ENCODE measurements around the gene UST.
"Not testable (repeated sequence)": the region's sequence is repeated elsewhere in the genome, so short reads cannot be mapped to it uniquely, and the experiment has no call there.

Gene UST

DNA sequence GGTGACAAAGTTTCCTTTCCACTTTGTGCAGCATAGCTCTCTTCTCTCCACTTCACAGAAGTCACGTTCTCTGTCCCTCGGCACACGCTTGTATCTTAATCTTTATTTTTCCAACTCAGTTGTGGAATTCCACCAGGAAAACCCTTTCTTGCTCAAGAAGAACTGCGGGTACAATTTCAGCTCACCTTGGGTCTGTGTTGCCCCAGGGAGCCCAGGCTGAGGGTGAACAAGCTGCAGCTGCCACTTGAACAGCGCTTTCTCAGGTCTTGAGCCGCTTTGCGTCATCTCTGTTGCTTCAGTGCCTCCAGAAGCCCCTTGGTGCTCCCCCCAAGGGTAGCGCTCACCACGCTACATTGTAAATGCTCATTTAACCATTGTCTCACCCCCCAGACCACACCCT lies 341.5 kb downstream of the UST start:
- DNase-seq (ENCODE audit: low read depth): no peak

DNA sequence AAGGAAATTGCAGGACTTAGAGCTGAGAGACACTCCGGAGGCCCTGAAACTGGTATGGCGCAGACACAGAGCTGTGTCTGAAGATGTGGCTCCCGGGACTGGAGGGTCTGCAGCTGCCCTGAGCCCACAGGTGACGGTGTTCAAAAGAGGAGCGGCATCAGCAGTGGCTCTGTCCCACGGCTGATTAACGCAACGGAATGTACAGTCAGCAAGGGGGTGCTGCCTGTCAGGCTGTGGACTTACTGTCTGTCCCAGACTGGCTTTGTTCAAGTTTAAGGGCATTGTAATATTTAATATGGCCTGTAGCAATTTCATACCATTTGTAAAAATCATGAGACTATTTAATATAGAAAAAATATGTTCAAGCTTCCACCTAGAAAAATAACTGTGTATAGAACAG lies 342.7 kb downstream of the UST start:
- no peak for DNase-seq (ENCODE audit: low read depth)

DNA sequence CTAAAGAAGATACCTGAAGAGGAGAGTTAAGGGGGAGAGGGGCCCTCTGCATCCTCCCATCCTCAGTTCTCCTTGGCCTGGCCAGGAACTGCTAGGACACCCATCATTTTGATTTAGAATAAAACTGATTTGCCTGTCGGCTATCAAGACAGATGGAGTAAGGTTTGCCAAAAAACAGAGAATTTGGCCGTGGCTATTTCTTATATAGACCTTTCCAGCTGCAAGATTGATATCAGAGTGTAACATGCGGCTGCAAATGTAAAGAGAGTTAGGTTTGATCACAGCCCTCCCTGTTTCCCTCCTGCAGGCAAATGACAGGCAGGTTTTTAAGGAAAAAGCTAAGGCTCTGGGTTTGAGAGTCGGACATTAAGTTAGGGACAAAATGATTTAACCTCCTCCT lies 344.1 kb downstream of the UST start:
- DNase-seq (ENCODE audit: low read depth): no peak

DNA sequence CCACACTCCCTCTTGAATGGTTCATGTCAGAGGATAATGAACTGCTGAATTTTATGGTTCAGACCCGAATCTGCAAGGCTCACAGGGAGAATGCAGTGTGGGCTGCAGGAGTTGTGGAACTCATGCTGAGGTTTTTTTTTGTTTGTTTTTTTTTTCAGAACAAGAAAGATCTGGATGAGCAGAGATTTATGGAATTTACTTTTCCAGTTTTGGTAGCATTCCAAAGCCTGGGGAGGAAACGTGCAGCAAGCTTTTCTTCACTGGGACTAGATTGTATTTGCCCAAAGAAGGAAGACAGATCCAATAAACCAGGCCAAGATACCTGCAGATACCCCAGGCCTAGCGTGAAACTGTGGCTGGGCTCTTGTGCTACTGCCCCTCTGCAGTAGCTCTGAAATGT lies 346.8 kb downstream of the UST start:
- DNase-seq (ENCODE audit: low read depth): no peak

DNA sequence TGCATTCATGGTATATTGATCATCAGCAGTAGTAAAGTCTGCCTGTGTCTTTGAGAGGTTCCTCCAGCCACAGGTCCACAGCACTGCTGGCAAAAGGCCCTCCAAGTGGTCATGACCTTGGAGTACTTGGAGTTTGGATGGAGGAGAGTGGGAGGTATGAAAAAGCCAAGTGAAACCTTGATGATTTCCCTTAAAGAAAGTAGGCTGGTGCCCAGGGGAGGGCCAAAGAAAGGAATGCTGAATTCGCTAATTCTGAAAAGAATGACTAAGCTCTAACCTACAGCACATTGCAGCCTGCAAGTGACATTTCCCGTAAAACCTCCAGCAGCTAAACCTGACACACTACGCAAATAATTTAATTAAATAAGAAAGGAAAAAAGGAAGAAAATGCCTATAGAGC lies 347.3 kb downstream of the UST start:
- DNase-seq (ENCODE audit: low read depth): no peak

DNA sequence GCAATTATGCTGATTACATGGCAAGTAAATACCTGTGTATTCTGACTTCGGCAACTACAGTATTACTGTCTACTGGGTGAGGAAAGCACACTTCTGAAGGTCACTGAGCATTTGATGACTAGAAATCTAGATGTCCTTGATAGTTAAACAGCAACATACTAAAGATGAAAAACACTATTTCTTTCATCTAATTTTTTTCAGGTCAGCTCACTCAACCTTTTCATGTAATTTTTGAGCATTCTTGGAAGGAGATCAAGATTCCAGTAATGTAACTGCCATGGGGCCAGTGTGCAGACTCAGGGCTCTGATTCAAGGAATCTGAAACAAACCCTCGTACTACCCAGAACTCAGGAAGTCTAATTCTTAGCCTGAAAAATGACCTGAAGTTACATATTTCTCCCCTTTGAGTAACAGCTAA lies 348.1 kb downstream of the UST start:
- DNase-seq (ENCODE audit: low read depth): no peak

DNA sequence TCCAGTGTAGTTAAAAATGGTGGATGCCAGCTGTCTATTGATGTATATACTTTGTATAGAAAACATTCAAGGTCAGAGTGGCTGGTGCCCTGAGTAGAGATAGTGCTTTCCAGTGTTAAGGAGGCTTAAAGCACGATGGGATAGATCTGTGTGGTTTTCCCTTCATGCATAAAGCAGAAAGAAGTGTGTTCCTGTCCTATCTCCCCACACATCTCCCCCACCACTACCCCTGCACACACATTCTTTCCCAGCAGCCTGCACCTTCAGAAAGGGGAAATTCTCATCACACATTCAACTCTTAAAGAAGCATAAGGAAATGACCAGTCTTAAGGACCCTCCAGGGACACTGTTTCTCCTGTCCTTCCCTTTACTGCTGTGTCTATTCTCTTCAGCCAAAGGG lies 349.0 kb downstream of the UST start:
- DNase-seq (ENCODE audit: low read depth): no peak

DNA sequence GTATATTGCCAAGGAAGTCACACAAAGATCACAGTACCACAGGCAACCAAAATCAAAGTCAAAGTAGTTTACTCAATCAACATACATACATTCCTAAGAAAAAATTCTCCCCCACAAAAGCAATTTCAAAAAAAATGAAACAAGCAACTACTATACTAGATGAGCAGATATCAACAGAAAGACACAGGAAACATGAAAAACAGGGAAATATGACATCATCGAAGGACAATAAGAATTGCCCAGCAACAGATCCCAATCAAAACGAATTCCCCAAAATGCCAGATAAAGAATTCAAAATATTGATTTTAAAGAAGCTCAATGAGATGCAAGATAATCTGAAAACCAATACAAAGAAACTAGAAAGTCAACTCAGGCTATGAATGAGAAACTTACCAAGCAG lies 351.0 kb downstream of the UST start:
- no peak for DNase-seq (ENCODE audit: low read depth)

DNA sequence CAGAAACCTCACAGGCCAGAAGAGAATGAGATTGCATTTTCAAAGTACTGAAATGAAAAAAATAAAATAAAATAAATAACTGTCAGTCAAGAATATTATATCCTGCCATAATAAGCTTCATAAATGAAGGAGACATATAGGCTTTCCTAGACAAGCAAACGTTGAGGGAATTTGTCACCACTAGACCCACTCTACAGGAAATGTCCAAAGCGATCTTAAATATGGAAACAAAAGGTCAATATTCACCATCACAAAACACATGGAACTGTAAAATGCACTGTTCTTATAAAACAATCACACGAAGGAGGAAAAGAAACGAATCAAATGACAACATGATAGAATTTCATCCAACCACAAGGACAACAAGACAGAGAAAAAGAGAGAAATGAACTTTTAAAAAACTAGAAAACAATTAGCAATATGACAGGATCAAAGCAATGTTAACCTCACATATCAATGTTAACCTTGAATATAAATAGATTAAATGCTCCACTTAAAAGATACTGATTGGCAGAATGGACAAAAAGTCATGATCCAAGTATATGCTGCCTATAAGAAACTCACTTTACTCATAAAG lies 352.0 kb downstream of the UST start:
- DNase-seq (ENCODE audit: low read depth): no peak

DNA sequence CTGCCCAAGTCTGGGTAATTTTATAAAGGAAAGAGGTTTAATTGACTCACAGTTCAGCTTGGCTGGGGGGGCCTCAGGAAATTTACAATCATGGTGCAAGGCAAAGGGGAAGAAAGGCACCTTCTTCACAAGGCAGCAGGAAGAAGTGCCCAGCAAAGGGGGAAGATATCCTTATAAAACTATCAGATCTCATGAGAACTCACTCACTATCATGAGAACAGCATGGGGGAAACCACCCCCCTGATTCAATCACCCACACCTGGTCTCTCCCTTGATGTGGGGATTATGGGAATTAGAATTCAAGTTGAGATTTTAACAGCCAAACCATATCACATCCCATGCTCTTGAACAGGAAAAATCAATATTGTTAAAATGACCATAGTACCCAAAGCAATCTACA lies 355.5 kb downstream of the UST start:
- DNase-seq (ENCODE audit: low read depth): no peak

DNA sequence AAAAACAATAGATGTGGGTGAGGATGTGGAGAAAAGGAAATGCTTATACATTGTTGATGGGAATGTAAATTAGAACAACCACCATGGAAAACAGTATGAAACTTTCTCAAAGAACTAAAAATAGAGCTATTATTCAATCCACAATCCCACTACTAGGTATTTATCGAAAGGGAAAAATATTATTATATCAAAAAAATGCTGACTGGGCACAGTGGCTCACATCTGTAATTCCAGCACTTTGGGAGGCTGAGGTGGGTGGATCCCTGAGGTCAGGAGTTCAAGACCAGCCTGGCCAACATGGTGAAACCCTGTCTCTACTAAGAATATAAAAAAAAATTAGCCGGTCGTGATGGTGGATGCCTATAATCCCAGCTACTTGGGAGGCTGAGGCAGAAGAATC lies 357.1 kb downstream of the UST start:
- not testable (repeated sequence) for DNase-seq (ENCODE audit: low read depth)

DNA sequence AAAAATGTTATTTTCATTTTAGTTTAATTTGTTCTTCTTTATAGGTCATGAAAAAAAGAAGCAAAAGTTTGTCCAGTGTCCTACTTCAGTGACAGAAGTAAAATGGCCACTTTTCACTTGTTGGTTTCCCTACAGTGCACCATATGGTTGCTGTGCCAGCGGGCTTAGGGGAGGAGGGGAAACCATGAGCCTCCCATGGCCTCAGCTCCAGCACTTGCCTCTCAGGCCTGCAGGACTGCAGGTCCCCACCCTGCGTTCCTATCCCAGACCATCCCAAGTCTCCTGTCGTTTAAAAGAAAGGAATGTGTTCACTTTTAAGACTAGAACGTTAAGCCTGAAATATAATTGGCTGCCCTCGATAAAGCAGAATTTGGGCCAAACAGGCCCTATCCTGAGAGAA lies 360.7 kb downstream of the UST start:
- no peak for DNase-seq (ENCODE audit: low read depth)

DNA sequence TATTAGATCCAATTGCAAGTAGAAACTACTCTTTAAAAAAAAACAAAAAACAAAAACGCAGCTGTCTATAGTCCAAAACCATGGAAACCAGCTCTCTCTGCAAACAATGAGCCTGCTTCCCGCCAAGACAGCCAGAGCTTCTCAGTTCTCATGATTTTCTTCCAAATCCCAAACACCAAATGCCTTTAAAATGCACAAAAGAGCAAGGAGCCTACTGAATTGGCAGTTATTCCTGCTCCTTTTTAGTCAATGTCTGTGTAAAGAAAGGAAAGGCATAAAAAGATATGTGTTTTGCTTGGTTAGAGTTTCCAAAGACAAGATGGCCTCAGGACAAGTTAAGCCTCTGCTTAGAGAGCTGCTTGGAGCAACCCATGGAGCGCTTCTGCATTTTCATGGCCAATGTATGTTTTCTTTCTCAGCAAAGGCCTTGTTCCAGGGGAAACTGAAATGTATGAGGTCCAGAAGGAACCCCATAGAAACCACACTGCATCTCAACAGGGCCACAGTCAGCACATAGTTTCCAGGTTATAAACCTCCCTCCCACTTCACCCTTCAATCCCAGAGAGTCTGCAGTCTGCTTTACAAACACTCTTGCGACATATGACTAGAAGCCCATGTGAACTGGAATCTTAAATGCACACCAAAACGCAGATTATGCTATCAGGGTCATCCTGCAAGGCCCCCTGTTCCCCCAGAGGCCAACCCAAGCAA lies 361.4 kb downstream of the UST start:
- DNase-seq (ENCODE audit: low read depth): no peak

DNA sequence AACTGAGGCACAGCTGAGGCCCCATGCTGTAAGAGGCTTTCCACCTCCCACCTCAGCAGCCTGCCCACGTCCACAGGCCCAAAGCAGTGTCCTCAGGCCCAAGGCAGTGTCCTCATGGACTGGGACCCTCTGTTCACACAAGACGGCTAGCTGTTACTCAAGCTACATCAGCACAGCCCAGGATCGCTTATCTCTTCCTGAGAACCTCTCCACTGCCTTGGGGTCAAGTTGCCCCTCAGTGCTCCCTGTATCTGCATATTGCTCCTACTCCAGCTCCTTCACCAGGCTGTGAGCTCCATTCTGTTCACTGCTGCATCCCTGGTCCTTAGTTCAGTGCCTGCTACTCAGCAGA lies 361.9 kb downstream of the UST start:
- DNase-seq (ENCODE audit: low read depth): no peak

DNA sequence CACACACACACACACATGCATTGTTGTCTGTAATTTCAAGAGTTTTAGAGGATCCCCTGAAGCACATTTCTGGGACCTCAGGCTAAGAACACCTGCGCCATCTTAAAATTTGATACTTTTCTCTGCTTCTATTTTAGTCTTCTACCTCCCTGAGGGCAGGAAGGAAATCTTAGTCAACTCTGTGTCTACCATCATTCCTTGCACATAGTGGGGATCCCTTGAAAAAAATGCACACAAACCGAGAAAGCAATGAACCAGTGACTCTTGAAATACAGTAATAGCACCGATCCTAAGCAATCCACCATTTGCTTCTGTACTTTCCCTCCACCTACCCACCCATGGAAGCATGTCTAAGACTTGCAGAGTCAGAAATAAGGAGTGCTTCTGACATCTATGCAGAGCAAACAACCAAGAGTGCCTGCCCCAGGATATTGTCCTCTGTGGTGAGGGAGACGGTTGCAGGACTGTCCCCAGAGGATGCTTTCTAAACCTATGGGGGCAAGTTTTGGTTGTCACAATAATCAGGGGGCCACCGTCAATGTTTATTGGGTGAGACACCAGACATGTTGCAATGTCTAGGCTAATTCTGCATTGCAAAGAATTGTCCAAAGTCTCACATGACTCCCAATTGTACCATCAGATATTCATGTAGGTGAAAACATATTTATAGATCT lies 362.7 kb downstream of the UST start:
- DNase-seq (ENCODE audit: low read depth): no peak

DNA sequence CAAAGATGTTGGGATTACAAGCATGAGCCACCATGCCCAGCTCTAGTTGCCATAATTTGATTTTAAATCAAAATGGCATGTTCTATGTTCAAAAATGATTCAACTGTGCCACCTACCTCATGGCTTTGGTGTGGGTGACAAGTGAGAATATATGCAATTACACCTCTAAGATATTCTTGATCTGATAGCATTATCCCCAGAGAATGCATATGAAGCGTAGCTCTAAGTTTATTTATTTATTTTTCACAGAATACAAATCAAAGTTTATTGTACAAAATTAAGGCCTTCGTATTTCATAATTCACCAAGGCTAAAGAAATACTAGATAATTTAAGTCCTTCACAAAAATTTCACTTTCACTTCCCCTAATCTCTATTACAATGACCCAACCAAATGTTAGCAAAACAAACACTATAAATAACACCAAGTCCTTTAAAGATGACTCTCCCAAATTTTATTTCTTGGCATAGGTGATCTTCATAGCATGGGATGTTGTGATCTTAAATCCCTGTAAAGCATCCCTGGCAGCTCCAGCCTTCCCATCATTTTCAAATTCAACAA lies 364.8 kb downstream of the UST start:
- no peak for DNase-seq (ENCODE audit: low read depth)

DNA sequence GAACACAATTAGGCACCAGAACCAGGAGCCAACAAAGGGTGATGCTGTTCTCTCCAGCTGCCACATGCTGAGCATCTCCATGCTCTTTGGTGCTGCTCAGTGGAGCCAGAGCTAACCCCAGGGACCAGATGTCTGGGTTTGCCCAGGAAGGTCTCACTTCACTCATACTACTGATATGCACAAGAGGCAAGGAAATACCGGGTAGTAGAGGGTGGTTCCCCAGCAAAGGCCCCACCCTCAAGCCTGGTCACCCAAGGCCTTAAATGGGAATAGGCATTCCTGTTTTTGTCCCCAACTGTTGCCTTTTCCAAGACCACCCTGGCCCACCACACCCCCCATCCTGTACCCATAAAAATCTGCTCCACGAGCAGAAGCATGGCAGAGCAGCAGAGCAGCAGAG lies 366.1 kb downstream of the UST start:
- DNase-seq (ENCODE audit: low read depth): no peak

DNA sequence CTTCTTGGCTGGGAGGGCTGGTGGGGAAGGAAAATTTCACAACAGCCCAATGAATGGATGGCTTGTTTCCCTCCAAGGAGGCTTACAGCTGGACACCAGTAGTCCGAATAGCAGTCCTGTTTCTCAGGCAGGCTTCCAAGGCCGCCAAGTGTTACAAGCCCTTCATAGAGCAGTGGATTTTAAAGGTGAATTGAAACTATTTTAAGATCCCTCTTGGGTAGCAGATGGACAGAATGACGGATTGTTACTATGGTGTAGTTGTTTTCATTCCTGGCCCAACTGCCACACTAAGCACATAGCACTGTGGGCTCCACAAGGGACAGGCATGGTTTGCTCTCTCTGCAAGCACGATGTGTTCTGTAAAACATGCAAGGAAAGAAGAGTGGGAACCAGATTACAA lies 367.3 kb downstream of the UST start:
- no peak for DNase-seq (ENCODE audit: low read depth)

DNA sequence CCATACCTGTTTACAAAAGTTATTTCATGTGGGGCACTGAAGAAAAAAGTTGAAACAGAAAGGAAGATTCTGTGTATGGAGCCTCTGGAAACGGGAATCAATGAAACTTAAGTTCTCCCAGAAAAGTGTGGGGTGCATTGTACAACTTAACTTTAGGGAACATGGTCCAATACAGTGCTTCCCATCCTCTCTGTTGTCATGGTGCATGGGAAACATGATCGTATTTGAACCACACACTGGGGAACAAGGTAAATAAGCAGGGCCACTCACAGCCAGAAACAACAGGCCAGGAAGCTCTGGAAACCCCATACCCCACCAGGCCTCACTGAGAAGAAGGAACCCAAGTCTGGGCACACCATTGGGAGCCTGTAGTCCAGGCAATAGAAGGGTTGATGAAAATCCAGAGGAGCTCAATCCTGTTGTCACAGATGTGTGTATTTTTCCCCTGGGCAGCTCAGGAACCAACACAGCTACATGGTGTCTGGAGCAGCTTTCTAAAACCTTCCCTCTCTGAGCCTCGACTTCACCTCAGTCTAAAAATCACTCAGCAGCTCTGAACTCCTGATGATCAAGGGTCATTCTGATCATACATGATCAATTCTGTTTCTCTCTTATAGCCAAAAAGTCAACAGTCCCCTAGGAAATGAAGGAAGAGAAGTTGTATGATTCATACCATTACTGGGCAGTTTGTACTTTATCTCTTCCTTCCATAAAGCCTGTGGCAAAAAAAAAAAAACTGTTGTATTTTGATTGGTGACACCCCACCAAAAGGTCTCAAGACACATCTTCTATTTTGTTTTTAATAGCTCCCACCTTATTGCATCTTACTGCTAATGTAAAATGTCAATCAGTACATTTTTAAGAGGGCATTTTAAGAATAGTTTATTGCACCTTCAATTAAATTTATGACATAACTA lies 372.2 kb downstream of the UST start:
- DNase-seq (ENCODE audit: low read depth): no peak

DNA sequence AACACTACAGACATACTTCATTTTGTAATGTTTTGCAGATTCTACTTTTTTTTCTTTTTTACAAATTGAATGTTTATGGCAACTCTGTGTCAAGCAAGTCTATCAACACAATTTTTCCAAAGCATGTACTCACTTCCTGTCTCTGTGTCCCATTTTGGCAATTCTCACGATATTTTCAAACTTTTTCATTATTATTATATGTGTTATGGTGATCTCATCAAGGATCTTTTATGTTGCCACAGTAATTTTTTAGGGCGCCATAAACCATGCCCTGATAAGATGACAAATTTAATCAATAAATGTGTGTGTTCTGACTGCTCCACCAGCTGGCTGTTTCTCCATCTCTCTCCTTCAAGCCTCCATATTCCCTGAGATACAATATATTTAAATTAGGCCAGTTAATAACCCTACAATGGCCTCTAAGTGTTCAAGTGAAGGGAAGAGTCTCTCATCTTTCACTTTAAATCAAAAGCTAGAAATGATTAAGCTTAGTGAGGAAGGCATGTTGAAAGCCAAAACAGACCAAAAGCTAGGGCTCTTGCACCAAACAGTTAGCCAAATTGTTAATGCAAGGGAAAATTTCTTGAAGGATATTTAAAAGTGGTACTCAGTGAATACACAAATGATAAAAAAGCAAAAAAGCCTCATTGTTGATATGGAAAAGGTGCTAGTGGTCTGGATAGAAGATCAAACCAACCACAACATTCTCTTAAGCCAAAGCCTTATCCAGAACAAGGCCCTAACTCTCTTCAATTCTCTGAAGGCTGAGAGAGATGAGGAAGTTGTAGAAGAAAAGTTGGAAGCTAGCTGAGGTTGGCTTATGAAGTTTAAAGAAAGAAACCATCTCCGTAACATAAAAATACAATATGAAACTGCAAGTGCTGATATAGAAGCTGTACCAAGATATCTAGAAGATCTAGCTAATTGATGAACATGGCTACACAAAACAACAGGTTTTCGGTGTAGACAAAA lies 376.3 kb downstream of the UST start:
- no peak for DNase-seq (ENCODE audit: low read depth)

DNA sequence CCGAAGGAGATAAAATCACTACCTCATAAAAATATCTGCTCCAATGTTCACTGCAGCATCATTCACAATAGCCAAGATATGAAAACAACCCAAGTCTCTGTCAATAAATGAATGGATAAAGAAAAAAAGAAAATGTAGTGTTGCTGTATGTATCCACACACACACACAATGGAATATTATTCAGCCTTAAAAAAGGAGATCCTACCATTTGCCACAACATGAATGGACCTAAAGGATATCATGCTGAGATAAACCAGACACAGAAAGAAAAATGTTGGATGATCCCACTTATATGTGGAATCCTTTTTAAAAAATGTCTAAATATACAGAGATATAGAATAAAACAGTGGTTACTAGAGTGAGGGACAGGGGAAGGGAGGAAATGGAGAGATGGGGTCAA lies 378.5 kb downstream of the UST start:
- no peak for DNase-seq (ENCODE audit: low read depth)

Data from stimulated activated CD8-positive, alpha-beta memory T cell treated with anti-CD3 and anti-CD28 coated beads, Interleukin-12 subunit alpha, Interleukin-12 subunit beta, amount 100 ng/mL, for 4 hours (primary cell).